Loucy (cell line): ENCODE results near the gene FOXC1.

Experiments
- CTCF ChIP-seq: fragments of 200-600 bp; sonication (generic); conservative IDR thresholded peaks from 2 replicates; pipeline ENCODE4 v1.5.1; 2014; ENCODE audit warnings: mild to moderate bottlenecking, antibody characterized with exemption, low read length
- EZH2phosphoT487 ChIP-seq: fragments of 200-600 bp; IDR thresholded peaks from 2 replicates; pipeline ENCODE4 v1.6.1; 2018; ENCODE audit warnings: antibody characterized with exemption, mild to moderate bottlenecking, moderate library complexity, borderline replicate concordance

- TF ChIP-seq CTCF (no peak), EZH2phosphoT487 (no peak)
Measured at GRCh38 chr6:1622220-1622850, 12.6 kb downstream of the FOXC1 start.
